ENCODE results near the gene GALNS.

- no peak for TF ChIP-seq CTCF (IDR thresholded peaks at IDR 0.05)
- no peak for TF ChIP-seq POLR2A (IDR thresholded peaks at IDR 0.05)
Measured at GRCh38 chr16:88856122-88856827, 472 bp downstream of the GALNS start.

Data from heart left ventricle (tissue), 13 donors.